HG03095 (cell line): Measurements from ENCODE around the gene TTLL11.
"Not testable (repeated sequence)": the region's sequence is repeated elsewhere in the genome, so short reads cannot be mapped to it uniquely, and the experiment has no call there.

ENCODE experiments used
- ATAC-seq: cut with Tn5 transposase; IDR thresholded peaks from one replicate; pipeline ENCODE4 v1.9.1; 2021; ENCODE audit warnings: moderate library complexity; ENCODE audit not compliant: unreplicated experiment

TTLL11 gene

GRCh38 chr9:122085260-122085659 is 7.8 kb downstream of the TTLL11 start:
- no peak for ATAC-seq

GRCh38 chr9:122084026-122084675 is 9.0 kb downstream of the TTLL11 start:
- no peak for ATAC-seq

GRCh38 chr9:122080986-122081385 is 12.1 kb downstream of the TTLL11 start:
- ATAC-seq = no peak

GRCh38 chr9:122078557-122078956 is 14.6 kb downstream of the TTLL11 start:
- ATAC-seq = no peak

GRCh38 chr9:122076773-122077172 is 16.3 kb downstream of the TTLL11 start:
- no peak for ATAC-seq

GRCh38 chr9:122076117-122076516 is 17.0 kb downstream of the TTLL11 start:
- ATAC-seq = no peak

- ATAC-seq = no peak
Observed at GRCh38 chr9:122075135-122076030, 17.7 kb downstream of the TTLL11 start.

- no peak for ATAC-seq
Observed at GRCh38 chr9:122071715-122072114, 21.4 kb downstream of the TTLL11 start.

GRCh38 chr9:122070728-122071515 is 22.2 kb downstream of the TTLL11 start:
- ATAC-seq = no peak

- ATAC-seq = not testable (repeated sequence)
Observed at GRCh38 chr9:122066680-122067079, 26.4 kb downstream of the TTLL11 start.

GRCh38 chr9:122065923-122066629 is 27.0 kb downstream of the TTLL11 start:
- ATAC-seq = no peak

- ATAC-seq = no peak
Observed at GRCh38 chr9:122060481-122060880, 32.6 kb downstream of the TTLL11 start.

GRCh38 chr9:122059955-122060324 is 33.2 kb downstream of the TTLL11 start:
- ATAC-seq = no peak

- no peak for ATAC-seq
Observed at GRCh38 chr9:122059214-122059954, 33.7 kb downstream of the TTLL11 start.

GRCh38 chr9:122058709-122059108 is 34.4 kb downstream of the TTLL11 start:
- no peak for ATAC-seq

GRCh38 chr9:122058051-122058450 is 35.1 kb downstream of the TTLL11 start:
- ATAC-seq = no peak

GRCh38 chr9:122057211-122057610 is 35.9 kb downstream of the TTLL11 start:
- no peak for ATAC-seq

- ATAC-seq = no peak
Observed at GRCh38 chr9:122056484-122056883, 36.6 kb downstream of the TTLL11 start.

- ATAC-seq = no peak
Observed at GRCh38 chr9:122055701-122056100, 37.4 kb downstream of the TTLL11 start.
